Iris pigment epithelial cell (primary cell): ENCODE measurements around the gene NSG2.
A peak's percentile ranks its signal among the peaks of the same experiment; 100 is the strongest.

Experiments
- DNase-seq: peaks from one replicate; pipeline ENCODE4 v3.0.0-alpha.2; 2011; ENCODE audit warnings: low read depth

The NSG2 gene

DNA sequence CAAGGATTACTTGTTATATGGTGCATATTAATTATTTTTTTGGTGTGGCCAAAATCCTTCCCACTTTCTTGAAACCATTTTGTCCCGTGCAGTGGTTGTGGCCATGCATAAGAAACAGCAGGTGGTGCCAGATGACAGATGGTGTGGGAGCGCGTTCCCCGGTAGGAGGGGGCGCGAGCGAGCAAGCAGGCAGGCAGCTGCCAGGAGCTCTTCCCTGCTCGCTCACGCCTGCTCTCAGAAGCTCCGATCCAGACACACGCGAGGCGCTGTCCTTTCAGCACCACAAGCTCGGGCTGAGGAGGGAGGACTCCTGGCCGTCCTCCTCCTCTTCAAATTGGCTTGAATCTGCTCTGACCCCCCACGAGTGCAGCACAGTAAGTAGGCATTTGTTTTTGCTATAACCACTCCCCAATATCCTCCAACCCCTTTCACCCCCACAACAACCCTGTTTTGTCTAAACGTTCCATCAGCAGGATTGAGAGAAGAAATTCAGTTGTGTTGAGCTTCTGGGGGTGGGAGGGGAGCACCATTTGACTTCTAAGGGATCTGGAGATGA is at the start of gene NSG2:
Gene NSG2 (plus strand): TSS at position 237 of the 556 bp plus-strand sequence. CDS start 1,050 bp downstream, outside the sequence.
- peak; percentile 87 for DNase-seq

DNA sequence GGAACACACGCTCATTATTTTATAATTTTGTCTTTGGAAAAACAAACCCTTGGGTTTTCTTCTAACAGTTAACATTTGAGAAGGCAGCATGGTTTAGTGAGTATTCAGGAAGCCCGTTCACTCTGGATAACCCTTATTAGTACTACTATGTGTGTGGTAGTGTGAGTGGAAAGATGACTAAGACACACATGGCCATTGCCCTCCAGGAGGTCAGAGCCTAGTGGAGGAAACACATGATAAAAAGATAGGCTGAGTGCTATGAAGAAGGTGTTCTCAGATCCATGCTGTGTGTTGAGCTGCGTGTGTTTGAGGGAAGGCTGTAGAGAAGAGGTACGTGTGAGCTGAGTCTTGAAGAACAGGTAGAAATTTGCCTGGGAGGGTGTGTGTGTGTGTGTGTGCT is 48.2 kb upstream of the NSG2 start:
- no peak for DNase-seq

DNA sequence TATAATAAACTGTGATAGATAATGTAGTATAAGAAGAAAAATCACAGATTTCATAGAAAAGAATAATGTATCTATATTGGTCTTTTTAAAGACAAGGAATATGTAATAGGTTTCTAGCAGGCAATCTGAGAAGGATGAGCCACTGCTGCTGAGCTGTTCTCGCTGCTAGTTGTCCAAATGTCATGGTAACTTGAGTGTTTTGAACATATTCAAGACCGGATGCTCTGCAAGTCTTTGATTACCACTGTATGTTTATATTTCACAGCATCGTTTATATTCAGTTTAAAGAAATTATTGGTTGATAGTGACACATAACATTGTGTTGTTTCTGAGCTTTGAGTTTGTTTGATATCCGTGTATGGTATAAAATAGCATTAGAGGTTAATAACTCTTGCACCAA is 47.0 kb upstream of the NSG2 start:
- DNase-seq, result no peak

DNA sequence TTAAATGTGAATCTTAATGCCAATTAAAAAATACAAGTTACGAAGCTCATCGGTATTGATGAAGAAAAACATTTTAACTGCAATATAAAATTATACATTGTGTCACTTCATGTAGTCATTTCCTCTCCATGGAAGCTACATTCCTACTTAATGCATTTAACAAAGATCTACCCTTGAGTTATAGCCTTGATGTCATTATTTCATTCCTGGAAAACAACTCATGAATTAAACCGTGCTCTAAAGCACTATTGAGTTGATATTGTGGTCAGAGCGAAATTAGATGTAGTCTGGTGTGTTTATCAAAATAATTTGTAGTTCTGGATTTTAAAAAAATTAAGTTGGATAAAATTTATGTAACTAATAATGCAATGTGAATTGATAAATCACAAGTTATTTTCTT is 45.4 kb upstream of the NSG2 start:
- DNase-seq, result no peak

DNA sequence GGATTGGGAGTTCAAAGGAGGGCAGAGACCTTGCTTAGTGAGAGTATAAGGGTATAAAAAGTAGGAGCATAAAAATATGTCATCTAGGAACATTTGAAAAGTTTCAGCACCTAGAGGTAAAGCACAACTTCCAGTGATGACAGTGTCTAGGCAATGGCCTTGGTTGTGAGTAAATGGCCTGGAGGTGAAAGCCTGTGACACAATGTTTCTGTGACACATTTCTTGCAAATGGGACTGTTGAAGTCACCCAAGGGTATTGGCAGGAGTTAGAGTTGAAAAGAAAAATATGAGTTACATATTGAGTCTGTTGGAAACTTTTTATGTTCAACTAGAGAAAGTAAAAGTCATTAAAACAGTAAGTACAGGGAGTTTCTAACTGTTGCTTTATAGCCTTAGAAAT is 41.7 kb upstream of the NSG2 start:
- no peak for DNase-seq

DNA sequence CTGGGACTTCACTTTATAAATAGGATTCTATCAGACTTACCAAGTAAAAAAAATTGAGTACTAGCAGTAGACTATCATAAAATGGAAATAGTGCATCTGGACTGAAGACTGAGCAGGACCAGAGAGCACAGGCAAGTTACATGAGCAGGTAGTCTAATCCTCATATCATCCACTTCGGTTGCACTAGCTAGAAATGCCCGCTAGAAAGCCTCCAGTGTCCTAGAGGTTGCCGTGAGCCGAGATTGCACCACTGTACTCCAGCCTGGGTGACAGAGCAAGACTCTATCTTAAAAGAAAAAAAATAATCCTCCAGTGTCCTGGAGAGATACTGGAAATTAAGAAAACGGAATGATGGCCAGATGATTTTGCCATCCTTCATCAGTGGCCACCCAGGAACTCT is 36.6 kb upstream of the NSG2 start:
- DNase-seq, result no peak

DNA sequence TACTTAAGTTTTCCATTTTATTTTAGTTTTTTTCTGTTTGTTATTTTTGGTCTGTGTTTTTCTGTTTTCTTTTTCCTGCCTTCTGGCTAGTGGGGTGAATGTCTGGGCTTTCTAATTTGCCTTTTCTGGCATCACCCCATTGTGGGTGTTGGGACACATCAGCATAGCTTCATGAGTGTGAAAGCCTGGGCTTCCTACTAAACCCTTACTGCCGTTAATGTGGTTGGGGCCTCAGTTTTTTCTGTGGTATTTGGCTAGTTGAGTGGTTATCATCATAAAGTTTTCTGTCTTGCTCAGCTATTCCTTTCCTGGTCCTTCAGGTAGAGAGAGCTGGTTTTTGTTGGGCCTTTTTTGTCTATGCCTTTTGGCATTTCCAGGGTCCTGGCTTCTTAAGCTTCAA is 35.1 kb upstream of the NSG2 start:
- no peak for DNase-seq

DNA sequence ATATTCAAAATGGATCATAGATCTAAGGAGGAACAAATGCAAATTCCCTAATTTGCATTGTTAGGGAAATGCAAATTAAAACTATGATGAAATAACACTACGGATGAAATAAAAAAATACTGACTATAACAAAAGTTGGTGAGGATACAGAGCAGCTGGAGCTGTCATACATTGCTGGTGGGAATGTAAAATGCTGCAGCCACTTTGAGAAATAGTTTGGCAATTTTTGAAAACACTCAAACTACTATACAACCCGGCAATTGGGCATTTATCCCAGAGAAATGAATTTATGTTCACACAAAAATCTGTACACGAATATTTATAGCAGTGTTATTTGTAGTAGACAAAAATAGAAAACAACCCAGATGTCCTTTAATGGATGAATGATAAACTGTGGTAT is 34.1 kb upstream of the NSG2 start:
- DNase-seq, result no peak

DNA sequence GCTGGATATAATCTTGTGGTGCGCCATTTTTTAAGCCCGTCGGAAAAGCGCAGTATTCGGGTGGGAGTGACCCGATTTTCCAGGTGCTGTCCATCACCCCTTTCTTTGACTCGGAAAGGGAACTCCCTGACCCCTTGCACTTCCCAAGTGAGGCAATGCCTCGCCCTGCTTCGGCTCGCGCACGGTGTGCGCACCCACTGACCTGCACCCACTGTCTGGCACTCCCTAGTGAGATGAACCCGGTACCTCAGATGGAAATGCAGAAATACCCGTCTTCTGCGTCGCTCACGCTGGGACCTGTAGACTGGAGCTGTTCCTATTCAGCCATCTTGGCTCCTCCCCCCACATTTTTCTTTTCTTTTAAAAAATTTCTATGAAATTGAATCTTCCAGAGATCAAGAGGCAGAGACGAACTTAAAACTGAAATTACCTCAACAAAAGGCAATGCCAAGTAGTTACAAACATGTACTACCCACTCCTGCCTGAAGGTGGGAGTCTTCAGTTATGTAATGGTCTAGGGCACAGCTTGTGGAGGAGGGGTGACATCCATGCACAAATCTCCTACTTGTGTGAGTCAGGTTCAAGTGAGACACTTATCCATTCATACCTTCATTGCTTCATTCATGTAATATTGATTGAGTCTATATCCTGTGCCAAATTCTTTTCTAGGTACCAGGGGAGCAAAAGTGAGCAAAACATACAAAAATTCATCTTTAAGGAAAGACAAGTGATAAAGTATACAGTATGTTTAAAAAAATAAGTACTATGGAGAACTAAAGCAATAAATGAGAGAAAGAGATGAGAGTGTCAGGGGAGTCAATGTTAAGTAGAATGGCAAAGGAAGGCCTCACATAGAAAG is 25.2 kb upstream of the NSG2 start:
- peak; percentile 74 for DNase-seq

DNA sequence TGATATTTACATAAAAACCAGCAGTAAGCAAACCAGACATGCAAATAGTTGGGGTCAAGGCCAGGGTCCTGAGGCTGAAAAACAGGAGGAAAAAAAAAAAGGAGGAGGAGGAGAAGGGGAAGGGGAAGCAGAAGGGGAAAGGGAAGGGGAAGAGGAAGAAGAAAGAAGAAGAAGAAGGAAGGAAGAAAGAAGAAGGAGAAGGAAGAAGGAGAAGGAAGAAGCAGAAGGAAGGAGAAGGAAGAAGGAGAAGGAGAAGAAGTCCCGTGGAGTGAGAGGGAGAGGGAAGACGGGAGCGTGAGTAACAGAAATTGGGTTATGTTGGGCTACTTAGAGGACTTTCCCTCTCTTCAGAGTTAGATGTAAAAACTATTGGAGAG is 24.6 kb upstream of the NSG2 start:
- DNase-seq, result no peak

DNA sequence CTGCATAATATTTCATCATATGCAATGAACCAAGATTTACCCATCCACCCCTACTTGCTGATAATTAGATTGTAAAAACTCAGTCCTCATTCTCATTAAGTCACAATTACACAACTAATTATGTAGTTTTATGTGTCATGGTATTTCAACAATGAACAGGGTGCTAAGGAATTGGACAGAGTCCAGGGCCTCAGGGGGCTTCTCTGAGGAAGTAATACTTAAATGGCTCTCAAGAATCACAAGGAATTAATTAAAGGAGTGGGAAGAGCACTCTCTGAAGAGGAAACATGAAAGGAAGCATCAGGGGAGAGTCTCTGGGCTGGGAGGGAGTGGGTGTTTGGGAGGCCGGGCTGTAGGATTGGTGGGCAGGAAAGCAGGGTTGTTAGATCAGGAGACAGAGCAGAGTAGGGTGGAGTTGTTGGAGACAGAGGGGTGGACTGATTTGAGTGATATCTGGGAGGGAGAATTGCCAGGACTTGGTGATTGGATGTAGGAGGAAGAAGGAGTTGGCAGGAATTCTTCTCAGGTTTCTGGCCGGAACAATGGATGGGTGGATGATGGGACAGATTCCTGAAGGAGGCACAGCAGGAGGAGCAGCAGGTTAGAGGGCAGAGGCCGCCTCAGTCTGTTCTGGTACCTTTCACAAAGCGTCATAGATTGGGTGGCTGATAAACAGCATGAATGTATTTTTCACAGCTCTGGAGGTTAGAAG is 23.0 kb upstream of the NSG2 start:
- no peak for DNase-seq

DNA sequence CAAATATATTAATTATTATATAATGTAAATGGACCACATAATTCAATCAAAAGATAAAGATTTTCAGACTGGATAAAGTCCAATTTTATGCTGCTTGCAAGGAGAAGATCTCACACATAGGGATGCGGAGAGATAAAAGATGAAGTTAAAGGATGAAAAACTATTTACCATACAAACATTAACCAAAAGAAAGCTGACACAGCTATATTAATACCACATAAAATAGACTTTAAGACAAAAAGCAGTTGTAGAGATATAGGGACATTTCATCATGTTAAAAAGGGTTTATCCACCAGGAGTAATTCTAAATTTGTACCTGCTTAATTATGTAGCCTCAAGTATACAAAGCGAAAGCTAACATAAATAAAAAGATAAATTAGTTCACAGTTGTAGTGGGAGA is 15.2 kb upstream of the NSG2 start:
- no peak for DNase-seq

DNA sequence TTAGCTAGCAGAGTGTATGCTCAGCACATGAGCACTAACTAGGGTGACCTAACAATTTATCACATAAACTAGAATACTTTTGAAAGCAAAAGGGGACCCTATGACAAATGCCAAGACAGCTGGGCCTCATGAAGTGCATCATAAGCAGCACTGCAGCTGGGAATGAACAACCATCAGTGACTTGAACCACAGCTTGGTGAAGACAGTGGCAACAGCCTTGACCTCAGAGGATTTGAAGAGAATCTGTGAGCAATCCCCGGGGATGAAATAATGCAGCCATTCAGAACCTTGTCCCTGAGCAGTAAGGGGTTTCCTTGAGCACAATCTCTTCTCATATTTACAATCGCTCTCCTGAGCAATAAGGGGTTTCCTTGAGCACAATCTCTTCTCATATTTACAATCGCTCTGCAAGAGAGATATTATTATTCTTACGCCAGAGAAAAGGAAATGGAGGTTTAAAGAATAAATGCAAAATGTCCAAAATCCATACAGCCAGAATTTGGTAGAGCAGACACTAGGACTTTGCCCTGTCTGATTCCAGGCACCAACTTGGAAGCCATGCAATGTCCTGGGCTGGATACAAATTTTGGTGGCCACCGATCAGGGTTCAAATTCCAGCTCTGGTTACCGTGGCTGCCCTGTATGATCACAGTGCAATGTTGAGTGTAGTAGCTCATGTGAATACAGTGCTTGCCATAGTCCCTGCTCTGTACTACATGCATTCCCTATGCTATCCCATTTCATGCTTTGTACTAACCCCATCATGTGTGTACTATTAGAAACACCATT is 846 bp upstream of the NSG2 start:
- no peak for DNase-seq

DNA sequence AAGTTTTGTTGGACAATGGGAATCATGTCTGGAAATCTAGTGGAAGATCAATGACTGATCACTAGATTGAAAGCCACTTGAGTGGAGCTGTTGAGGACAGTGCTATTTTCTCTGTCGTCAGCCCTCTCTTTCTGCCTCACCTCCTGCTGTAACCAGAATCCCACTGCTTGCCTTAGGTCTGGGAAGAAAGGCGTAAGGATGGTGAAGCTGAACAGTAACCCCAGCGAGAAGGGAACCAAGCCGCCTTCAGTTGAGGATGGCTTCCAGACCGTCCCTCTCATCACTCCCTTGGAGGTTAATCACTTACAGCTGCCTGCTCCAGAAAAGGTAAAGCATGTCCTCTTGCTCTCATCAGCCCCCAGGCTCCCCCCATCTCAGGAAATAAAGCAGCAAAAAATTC is 1.1 kb downstream of the NSG2 start:
- DNase-seq, result no peak

DNA sequence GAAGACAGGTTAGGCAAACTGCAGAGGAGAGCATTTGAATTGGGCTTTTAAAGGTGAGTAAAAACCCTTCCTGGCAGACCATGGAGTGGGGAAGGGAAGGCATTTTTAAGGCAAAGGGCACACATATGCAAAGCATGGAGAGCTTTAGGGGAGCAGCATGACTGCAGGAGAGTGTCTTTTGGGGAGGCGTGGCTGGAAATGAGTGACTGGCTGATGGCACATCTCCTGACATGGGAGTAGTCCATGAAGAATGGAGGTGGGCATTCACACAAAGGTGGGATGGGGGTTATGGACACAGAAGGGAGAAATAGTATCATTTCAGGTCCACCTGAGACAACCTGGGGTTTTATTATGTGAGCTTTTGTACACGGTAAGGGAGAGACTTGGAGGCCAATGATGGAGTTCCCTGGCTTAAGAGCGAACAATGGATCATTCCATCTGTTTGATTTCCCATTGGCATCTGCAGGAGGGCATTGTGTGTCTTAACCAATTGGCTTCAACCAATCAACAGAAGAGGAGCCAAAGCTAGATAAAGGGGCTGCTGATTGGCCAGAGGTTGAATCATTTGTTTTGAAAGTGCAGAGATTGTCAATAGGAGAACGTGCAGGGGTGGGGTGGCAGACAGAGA is 2.1 kb downstream of the NSG2 start:
- DNase-seq, result no peak

DNA sequence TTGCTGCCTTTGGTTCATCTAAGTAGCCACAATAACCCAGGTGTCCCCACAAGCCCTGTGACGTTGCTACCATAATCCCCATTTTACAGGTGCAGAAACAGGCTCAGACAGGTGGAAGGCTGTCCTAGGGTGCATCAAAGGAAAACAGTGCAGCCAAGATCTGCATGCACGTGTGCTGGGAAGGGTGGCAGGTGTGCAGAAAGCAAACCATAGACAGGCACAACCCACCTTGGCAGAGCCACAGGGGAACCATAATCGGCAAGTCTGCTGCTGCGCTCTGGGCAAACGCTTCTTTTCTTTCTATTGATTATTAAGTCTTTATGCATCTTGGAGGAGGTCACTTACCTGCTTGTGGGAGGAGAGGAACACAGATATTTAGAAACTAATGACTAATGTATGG is 7.1 kb downstream of the NSG2 start:
- no peak for DNase-seq

DNA sequence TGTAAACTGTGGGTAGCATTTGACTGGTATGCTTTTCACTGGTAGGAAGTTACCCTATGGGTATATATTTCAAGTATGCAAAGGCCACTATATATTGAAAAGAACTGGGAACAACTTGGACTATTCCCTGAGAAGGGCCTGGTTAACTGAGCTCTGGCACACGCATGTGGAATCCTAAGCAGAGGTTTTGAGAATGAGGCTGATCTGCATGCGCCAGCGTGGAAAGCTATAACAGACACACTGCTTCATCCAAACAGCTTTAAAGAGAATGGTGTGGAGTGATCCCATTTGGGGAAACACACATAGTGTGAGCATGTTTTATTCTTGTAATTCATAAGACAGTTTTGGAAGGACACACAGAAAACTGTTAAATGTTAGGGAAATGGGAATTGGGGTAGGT is 8.4 kb downstream of the NSG2 start:
- DNase-seq, result no peak

DNA sequence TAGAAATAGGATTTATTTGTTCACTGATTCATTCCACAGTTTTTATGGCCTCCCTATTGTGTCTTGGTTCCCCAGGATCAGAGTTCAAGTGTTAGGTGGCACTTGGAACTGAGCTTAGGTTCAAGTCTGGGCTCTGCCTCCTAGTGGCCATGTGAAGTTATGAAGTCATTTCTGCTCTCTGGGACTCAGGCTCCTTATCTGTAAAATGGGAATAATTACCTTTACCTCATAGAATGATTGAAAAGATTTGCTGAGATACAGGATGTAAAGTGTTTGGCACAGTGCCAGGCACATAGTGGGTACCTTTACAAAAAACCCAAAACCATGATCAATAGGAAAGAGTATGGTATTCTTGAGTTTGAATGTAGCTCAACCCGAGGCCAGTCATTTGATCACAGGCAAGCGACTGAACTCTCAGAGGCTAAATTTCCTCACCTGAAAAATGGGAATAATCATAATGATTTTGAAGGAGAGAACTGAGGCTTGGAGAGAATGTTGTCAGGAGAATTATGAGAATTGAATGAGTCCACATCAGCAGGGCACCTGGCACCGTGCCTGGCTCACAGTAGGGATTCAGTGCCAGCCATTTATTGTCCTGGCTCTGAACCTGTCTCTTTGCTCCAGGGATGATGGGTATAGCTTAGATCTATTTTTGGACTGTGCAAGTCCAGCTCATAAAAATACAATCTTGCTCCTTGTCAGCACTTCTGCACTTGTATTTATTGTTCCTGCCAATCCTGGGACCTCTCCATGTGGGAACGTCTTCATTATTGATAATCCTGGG is 10.8 kb downstream of the NSG2 start:
- DNase-seq, result no peak

DNA sequence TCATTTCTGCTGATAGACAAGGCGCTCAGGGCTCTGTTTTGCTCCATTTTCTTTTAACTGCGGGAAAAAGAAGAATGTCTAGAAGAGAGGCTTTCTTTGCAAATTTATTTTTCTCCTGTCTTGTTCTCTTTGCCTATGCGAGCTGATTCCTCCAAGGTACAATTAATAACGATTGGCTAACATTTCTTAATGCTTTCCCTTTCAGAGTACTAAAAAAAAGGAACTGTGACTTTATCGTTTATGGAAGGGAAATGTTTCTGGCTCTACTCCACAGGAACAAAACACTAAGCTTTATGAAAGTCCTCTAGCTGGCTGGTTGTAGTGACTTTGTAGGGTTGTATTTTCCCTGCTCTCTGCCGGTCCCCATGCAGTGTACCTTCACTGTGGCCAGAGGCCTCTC is 11.7 kb downstream of the NSG2 start:
- no peak for DNase-seq

DNA sequence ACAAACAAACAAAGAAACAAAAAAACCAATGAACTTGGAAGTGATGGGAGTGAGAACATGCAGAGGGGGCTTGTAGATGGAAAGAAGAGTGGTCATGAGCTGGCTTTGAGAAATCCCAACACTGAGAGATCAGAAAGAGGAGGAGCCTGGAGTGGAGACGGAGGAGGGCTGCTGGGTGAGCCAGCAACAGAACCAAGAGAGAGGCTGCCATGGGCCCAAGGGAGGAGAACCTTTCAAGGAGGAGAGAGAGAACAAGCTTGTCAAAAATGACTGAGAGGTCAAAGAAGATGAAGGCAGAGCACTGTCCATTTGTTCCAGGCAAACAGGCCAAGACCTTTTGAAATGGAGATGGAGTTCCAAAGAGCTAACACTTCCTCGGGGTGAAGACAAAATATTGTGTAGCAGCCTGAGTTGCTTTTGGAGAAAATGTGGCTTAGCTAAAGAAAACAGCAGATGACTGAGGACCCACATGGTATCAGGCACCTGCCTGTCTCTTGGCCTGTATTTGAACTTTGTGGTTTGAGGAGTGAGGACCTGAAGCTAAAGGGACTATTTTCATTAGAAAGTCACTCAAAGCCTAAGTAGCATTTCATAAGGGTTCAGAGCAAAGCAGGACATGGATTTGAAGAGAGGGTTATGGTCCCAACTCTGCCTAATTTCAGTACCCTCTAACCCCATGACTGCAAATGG is 13.1 kb downstream of the NSG2 start:
- no peak for DNase-seq

DNA sequence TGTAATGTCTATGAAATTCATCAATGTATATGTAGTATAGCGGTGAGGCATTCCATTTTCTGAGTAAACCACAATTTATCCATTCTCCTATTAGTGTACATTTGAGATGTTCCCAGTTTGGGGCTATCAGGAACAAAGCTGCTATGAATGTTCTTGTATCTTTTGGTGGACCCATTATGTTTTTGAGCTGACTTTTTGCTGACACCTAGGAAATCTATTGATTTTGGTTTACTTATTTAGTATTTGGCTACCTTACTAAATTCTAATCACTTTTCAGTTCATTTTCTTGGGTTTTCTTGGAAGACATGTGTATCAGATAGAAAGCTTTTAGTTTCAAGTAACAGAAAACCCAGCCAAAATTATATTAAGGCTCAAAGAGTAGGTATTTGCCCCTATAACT is 13.7 kb downstream of the NSG2 start:
- DNase-seq, result no peak
